22Rv1 (cell line): Measurements from ENCODE around the gene TMEM161B.

Experiments used
- ZFX ChIP-seq: fragments of 450-650 bp; IDR thresholded peaks from 2 replicates; pipeline ENCODE4 v1.6.1; 2017; ENCODE audit warnings: antibody characterized with exemption, borderline replicate concordance
- TF ChIP-seq, protein P1 (sequence below): fragments of 450-650 bp; IDR thresholded peaks from 2 replicates; pipeline ENCODE4 v1.5.1; 2017; ENCODE audit warnings: mild to moderate bottlenecking

DNA sequence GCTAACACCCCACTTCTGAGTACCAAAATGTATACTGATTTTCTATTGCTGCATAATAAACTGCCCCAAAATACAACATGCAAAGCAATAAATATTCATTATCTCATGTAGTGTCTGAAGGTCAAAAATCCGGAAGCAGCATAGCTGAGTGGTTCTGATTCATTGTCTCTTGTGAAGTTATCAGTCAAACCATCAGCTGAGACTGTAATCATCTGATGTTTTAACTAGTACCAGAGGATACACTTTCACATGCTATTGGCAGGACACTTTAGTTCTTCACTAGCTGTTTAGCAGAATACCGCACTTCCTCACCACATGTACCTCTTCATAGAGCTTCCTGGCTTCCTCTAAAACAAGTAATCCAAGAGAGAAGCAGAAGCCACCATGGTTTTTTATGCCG is 12.7 kb upstream of the TMEM161B start:
- TF ChIP-seq, protein P1, sequence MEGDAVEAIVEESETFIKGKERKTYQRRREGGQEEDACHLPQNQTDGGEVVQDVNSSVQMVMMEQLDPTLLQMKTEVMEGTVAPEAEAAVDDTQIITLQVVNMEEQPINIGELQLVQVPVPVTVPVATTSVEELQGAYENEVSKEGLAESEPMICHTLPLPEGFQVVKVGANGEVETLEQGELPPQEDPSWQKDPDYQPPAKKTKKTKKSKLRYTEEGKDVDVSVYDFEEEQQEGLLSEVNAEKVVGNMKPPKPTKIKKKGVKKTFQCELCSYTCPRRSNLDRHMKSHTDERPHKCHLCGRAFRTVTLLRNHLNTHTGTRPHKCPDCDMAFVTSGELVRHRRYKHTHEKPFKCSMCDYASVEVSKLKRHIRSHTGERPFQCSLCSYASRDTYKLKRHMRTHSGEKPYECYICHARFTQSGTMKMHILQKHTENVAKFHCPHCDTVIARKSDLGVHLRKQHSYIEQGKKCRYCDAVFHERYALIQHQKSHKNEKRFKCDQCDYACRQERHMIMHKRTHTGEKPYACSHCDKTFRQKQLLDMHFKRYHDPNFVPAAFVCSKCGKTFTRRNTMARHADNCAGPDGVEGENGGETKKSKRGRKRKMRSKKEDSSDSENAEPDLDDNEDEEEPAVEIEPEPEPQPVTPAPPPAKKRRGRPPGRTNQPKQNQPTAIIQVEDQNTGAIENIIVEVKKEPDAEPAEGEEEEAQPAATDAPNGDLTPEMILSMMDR: no peak
- TF ChIP-seq ZFX: no peak
